GM12891 (cell line): ENCODE data around the gene SGO2.

Experiments
- PAX5 ChIP-seq: IDR thresholded peaks from 2 replicates; pipeline ENCODE4 v1.6.1; 2011; ENCODE audit warnings: low read length, moderate library complexity, mild to moderate bottlenecking; ENCODE audit not compliant: insufficient read depth, severe bottlenecking
- POLR2A ChIP-seq: IDR thresholded peaks from 2 replicates; pipeline ENCODE4 v1.6.1; 2011; ENCODE audit warnings: low read depth, low read length, control low read depth
- POLR2AphosphoS5 ChIP-seq: IDR thresholded peaks from 2 replicates; pipeline ENCODE4 v1.6.1; 2011; ENCODE audit warnings: low read depth, low read length, control low read depth

DNA sequence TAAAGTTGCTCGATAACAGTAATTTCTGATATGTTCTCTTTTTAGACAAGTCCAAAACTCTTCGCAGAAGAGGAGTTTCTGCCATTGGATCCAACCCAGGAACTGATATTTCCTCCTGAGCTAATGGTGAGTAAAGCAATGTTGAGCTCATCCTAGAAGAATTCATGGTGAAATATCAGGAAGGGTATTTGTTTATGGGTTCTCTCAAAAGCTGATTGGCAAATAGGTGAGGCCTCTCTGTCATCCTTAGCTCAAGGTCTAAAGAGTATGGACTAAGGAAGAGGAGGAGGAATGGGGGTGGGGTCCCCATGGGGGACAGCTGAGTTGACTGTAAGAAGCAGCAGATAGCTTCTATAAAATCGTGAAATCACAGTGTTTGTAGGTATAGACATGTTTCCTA is 78.0 kb downstream of the SGO2 start:
- TF ChIP-seq POLR2A, result no peak
- TF ChIP-seq PAX5, result no peak
- no peak for TF ChIP-seq POLR2AphosphoS5
